ENCODE results near the gene ANGEL2. TPM values are rescaled to one million over a fixed set of nuclear protein-coding genes. Genes with fewer than 3 reads are reported as not detected.

Gene ANGEL2
- total and polyA plus RNA-seq, 12 donors, result 17.7 to 47.3 (median 27.6) TPM

DNA sequence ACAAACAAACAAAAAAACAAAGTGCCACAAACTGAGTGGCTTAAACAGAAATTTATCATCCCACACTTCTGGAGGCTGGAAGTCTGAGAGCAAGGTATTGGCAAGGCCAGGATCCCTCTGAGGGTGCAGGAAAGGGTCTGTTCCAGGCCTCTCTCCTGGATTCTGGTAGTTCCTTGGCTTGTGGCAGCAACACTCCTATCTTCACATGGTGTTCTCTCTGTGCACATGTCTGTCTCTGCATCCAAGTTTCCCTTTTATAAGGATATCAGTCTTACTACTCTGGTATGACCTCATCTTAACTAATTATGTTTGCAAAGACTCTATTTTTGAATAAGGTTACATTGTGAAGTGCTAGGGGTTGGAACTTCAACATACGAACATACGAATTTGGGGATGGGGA lies 70.6 kb downstream of the ANGEL2 start:
- no peak for TF ChIP-seq POLR2A (IDR thresholded peaks at IDR 0.05)
- TF ChIP-seq, protein P1, sequence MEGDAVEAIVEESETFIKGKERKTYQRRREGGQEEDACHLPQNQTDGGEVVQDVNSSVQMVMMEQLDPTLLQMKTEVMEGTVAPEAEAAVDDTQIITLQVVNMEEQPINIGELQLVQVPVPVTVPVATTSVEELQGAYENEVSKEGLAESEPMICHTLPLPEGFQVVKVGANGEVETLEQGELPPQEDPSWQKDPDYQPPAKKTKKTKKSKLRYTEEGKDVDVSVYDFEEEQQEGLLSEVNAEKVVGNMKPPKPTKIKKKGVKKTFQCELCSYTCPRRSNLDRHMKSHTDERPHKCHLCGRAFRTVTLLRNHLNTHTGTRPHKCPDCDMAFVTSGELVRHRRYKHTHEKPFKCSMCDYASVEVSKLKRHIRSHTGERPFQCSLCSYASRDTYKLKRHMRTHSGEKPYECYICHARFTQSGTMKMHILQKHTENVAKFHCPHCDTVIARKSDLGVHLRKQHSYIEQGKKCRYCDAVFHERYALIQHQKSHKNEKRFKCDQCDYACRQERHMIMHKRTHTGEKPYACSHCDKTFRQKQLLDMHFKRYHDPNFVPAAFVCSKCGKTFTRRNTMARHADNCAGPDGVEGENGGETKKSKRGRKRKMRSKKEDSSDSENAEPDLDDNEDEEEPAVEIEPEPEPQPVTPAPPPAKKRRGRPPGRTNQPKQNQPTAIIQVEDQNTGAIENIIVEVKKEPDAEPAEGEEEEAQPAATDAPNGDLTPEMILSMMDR (IDR thresholded peaks at IDR 0.05), result no peak
- Histone ChIP-seq H3K9me3 (replicated peaks in 1 of 3) (peaks cover 0 to 2% (median 0%) of the 10 kb centered on the region in 3 donors), H3K27ac (no peak overlapping the region), H3K4me1 (replicated peaks in 1 of 2) (peaks cover 3% of the 10 kb centered on the region in 2 donors), H3K36me3 (replicated peaks in 1 of 2) (no peaks in the 10 kb centered on the region), H3K27me3 (no peaks in the 10 kb centered on the region), H3K4me3 (no peak overlapping the region)
- WGBS, 4 donors, result 81 to 89% (median 85%) methylated on average over 2 of the region's 2 CpGs
- no peak for DNase-seq
- intact Hi-C loops (cut with DNase I), result no loop called here

DNA sequence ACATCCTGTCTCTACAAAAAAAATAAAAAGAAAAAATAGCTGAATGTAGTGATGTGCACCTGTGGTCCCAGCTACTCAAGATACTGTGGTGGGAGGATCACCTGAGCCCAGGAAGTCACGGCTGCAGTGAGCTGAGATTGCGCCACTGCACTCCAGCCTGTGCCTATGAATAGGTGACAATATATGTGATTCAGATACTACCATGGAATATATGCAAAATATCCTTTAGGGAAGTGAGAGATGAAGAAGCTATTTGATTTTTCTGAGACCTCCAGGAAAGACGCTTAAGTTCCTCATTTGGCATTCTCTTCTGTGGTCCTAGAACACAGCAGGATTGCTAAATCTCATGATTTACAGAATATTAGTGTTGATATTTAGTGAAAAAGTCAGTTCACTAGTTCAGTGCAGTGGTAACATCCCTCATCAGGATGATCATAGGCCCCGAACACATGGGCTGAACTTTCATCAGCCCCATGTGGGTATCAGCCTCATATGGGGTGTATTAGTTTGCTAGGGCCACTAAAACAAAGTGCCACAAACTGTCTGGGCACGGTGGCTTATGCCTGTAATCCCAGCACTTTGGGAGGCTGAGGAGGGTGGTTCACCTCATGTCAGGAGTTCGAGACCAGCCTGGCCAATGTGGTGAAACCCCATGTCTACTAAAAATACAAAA lies 71.3 kb downstream of the ANGEL2 start:
- Histone ChIP-seq H3K27ac (no peak overlapping the region), H3K9me3 (replicated peaks in 1 of 3) (peaks cover 0 to 6% (median 0%) of the 10 kb centered on the region in 3 donors)
- TF ChIP-seq, protein P1 (IDR thresholded peaks at IDR 0.05), result no peak
- no peak for TF ChIP-seq POLR2A (IDR thresholded peaks at IDR 0.05)

DNA sequence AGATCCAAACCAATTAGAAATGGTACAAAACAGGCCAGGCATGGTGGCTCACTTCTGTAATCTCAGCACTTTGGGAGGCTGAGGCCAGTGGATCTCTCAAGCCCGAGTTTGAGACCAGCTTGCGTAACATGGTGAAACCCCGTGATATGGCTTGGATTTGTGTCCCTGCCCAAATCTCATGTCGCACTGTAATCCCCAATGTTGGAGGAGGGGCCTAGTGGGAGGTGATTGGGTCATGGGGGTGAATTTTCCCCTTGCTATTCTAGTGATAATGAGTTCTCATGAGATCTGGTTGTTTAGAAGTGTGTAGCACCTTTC lies 72.3 kb downstream of the ANGEL2 start:
- Histone ChIP-seq H3K9me3 (replicated peaks in 1 of 3) (peaks cover 0 to 6% (median 0%) of the 10 kb centered on the region in 3 donors), H3K36me3 (replicated peaks in 1 of 2) (no peaks in the 10 kb centered on the region), H3K4me3 (no peak overlapping the region), H3K4me1 (replicated peaks in 1 of 2) (no peaks in the 10 kb centered on the region), H3K27me3 (no peaks in the 10 kb centered on the region), H3K27ac (no peak overlapping the region)
- intact Hi-C loops (cut with DNase I), result no loop called here
- DNase-seq, result no peak
- no peak for TF ChIP-seq POLR2A (IDR thresholded peaks at IDR 0.05)
- TF ChIP-seq, protein P1 (IDR thresholded peaks at IDR 0.05), result no peak
- 79 to 100% (median 85%) methylated on average over 2 to 4 of the region's 4 CpGs for WGBS, 4 donors

More for the DNA sequence above, 71.3 kb downstream of the ANGEL2 start:
- no peaks in the 10 kb centered on the region for H3K4me1 ChIP-seq (replicated peaks in 1 of 2)
- no peaks in the 10 kb centered on the region for H3K27me3 ChIP-seq
- intact Hi-C loops (cut with DNase I), result no loop called here
- H3K36me3 ChIP-seq (replicated peaks in 1 of 2), result no peaks in the 10 kb centered on the region
- no peak for DNase-seq
- H3K4me3 ChIP-seq, result no peak overlapping the region
- WGBS, 4 donors, result 79 to 92% (median 82%) methylated on average over 4 to 6 of the region's 6 CpGs

DNA sequence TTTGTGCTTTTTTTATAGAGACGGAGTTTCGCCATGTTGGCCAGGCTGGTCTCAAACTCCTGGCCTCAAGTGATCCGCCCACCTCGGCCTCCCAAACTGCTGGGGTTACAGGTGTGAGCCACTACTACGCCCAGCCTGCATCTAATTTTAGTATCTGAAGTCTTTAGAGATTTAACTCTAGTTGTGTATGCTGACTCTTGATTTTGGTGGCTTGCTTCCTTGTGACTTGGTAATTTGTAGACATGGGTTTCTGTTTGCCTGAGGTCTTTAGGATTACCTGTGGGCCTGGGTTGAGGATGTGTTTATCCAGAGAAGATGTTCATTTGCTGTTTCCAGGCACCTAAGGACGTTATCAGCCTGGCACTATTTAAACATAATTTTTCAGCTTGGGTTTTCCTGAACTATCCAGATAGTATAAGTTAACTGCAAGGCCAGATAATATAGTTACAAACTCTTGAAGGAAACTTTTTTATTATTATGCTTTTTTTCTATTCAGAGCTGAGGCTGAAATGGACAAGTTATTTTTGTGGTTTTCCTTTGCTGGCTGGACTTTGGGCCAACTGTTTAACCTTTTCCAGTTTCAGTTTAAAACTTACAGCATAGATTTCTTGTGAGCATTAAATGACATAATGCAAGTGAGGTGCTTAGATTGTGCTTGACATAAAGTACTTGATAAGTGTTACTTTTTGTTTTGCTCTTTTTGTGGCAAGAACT lies 72.8 kb downstream of the ANGEL2 start:
- Histone ChIP-seq H3K36me3 (replicated peaks in 1 of 2) (no peaks in the 10 kb centered on the region), H3K9me3 (replicated peaks in 1 of 3) (peaks cover 0 to 6% (median 0%) of the 10 kb centered on the region in 3 donors), H3K4me1 (replicated peaks in 1 of 2) (no peaks in the 10 kb centered on the region), H3K4me3 (no peak overlapping the region), H3K27ac (no peak overlapping the region), H3K27me3 (no peaks in the 10 kb centered on the region)
- intact Hi-C loops (cut with DNase I), result no loop called here
- no peak for DNase-seq
- WGBS, 4 donors, result 86 to 94% (median 89%) methylated on average over 6 of the region's 6 CpGs
- TF ChIP-seq, protein P1 (IDR thresholded peaks at IDR 0.05), result no peak
- no peak for TF ChIP-seq POLR2A (IDR thresholded peaks at IDR 0.05)

Other genes starting within 250 kb of the ANGEL2 start
- gene NSL1, start 224.1 kb downstream of the ANGEL2 start, total RNA-seq, result 10 to 100 TPM; 21.8 to 90.9 (median 31.7) TPM
- gene NSL1, start 224.1 kb downstream of the ANGEL2 start, polyA plus RNA-seq, result 10 to 100 TPM; 10.6 to 23.2 (median 17.6) TPM
- 10 to 100 TPM; 10.2 to 37.9 (median 22.6) TPM for gene TATDN3, start 224.0 kb downstream of the ANGEL2 start, total RNA-seq
- 10 to 100 TPM; 13.6 to 20.2 (median 19.1) TPM for gene TATDN3, start 224.0 kb downstream of the ANGEL2 start, polyA plus RNA-seq
- gene SPATA45, start 168.2 kb downstream of the ANGEL2 start, total RNA-seq, result under 1 TPM in 2 of 9 donors, not detected in 7; 0.39 to 0.56 TPM
- not detected for gene SPATA45, start 168.2 kb downstream of the ANGEL2 start, polyA plus RNA-seq
- gene FLVCR1, start 157.6 kb downstream of the ANGEL2 start, total RNA-seq, result 10 to 100 TPM in 1 of 9 donors, 1 to 10 TPM in 8; 1.7 to 34.2 (median 4.9) TPM
- gene FLVCR1, start 157.6 kb downstream of the ANGEL2 start, polyA plus RNA-seq, result 10 to 100 TPM in 1 of 3 donors, 1 to 10 TPM in 2; 3.5 to 18.0 (median 4.1) TPM
- gene VASH2, start 65.3 kb downstream of the ANGEL2 start, total RNA-seq, result 1 to 10 TPM in 1 of 9 donors, under 1 TPM in 5, not detected in 3; 0.25 to 5.5 (median 0.41) TPM
- gene VASH2, start 65.3 kb downstream of the ANGEL2 start, polyA plus RNA-seq, result under 1 TPM; 0.16 to 0.33 (median 0.17) TPM
- 10 to 100 TPM; 16.1 to 67.2 (median 30.6) TPM for gene RPS6KC1, start 35.4 kb upstream of the ANGEL2 start, total RNA-seq
- gene RPS6KC1, start 35.4 kb upstream of the ANGEL2 start, polyA plus RNA-seq, result 10 to 100 TPM in 1 of 3 donors, 1 to 10 TPM in 2; 7.6 to 30.7 (median 8.1) TPM

Measured in adrenal gland (tissue), 12 donors.